K562 (cell line): ENCODE results near the gene IL6ST. TPM values are rescaled to one million over a fixed set of nuclear protein-coding genes. Genes with fewer than 3 reads are reported as not detected.

ENCODE experiments used
- MAFK ChIP-seq: IDR thresholded peaks from 2 replicates; pipeline ENCODE4 v1.6.1; 2011; ENCODE audit warnings: low read length, improper control_type of control experiment
- RBM17 ChIP-seq: fragments of 200-400 bp; formaldehyde crosslinking; IDR thresholded peaks from 2 replicates; pipeline ENCODE4 v1.6.1; 2017; ENCODE audit warnings: low read depth, mild to moderate bottlenecking, low read length, borderline replicate concordance
- SOX6 ChIP-seq: fragments of 450-650 bp; IDR thresholded peaks from 2 replicates; pipeline ENCODE4 v1.6.1; 2014; ENCODE audit warnings: mild to moderate bottlenecking
- SP1 ChIP-seq: sonication (generic); formaldehyde crosslinking; IDR thresholded peaks from 2 replicates; pipeline ENCODE4 v1.8.1; 2022; ENCODE audit warnings: mild to moderate bottlenecking, missing genetic modification reagents
- STAT6 ChIP-seq: sonication (generic); formaldehyde crosslinking; IDR thresholded peaks from 2 replicates; pipeline ENCODE4 v1.8.1; 2023; ENCODE audit warnings: mild to moderate bottlenecking, missing genetic modification reagents
- TBL1XR1 ChIP-seq, 2 experiments: IDR thresholded peaks; 2 replicates each; pipeline ENCODE4 v1.6.1; 2012; ENCODE audit warnings: improper control_type of control experiment in 2 of 2, low read length in 2 of 2, mild to moderate bottlenecking in 1 of 2
- U2AF1 ChIP-seq: fragments of 200-400 bp; formaldehyde crosslinking; optimal IDR thresholded peaks from 2 replicates; pipeline ENCODE3; 2017; ENCODE audit warnings: mild to moderate bottlenecking, low read depth, low read length, moderate library complexity
- ZBTB34 ChIP-seq: fragments of 250-450 bp; sonication (Bioruptor Pico); IDR thresholded peaks from 2 replicates; pipeline ENCODE4 v1.8.0; 2021; ENCODE audit warnings: mild to moderate bottlenecking, moderate library complexity
- ZNF239 ChIP-seq: fragments of 250-450 bp; sonication (Bioruptor Pico); IDR thresholded peaks from 2 replicates; pipeline ENCODE4 v1.4.0; 2020; ENCODE audit warnings: mild to moderate bottlenecking
- ZNF431 ChIP-seq: sonication (generic); formaldehyde crosslinking; IDR thresholded peaks from 2 replicates; pipeline ENCODE4 v1.8.0; 2022; ENCODE audit warnings: mild to moderate bottlenecking, missing genetic modification reagents
- ZNF589 ChIP-seq: fragments of 200-800 bp; sonication (Bioruptor generic); IDR thresholded peaks from 2 replicates; pipeline ENCODE4 v1.6.1; 2016; ENCODE audit warnings: low read depth, missing genetic modification characterization, missing compliant biosample characterization
- ZNF780A ChIP-seq: fragments of 250-450 bp; sonication (Bioruptor Pico); IDR thresholded peaks from 2 replicates; pipeline ENCODE4 v1.5.0; 2021; ENCODE audit warnings: mild to moderate bottlenecking
- polyA plus RNA-seq, 8 experiments: library from polyadenylated mRNA; depleted of rRNA in 4 of 8; stranded (reverse) in 5 of 8; unstranded in 3 of 8; fragments of >200 nt; fragmentation: Nextera tagmentation in 2 of 8; fragmentation: Illumina TruSeq in 1 of 8; extraction: Ambion mirVana in 2 of 8; extraction: Trizol in 1 of 8; gene quantifications; 2 replicates each; pipeline versions ENCODE4 v1.2.1 to v1.2.3, GENCODE V29; 2011 to 2014; ENCODE audit warnings: inconsistent platforms in 1 of 8, missing spikeins in 1 of 8
- total RNA-seq, 7 experiments: library from RNA; depleted of rRNA in 6 of 7; stranded (reverse); fragments of >200 nt in 6 of 7; fragmentation: Illumina TruSeq in 2 of 7; extraction: Trizol in 2 of 7; gene quantifications; 2 replicates each; pipeline versions ENCODE4 v1.2.1 to v1.2.3, GENCODE V29; 2011 to 2021; ENCODE audit warnings: low replicate concordance in 1 of 7
- TF ChIP-seq, protein P1 (sequence below): fragments of 450-650 bp; IDR thresholded peaks from 2 replicates; pipeline ENCODE4 v1.6.1; 2016; ENCODE audit warnings: low read depth
- TF ChIP-seq, protein P2 (sequence below): fragments of 250-450 bp; sonication (Bioruptor Pico); IDR thresholded peaks from 2 replicates; pipeline ENCODE4 v1.5.0; 2022; ENCODE audit warnings: mild to moderate bottlenecking

The IL6ST gene
- total and polyA plus RNA-seq, 9 of the 15 experiments (the other 6 are each of a cell fraction or from before 2014, with no cell fraction given), result 2.0 to 27.0 (median 7.9) TPM

GRCh38 chr5:56037531-56038010 lies 42.8 kb upstream of the IL6ST start (continued):
- TF ChIP-seq, protein P1, sequence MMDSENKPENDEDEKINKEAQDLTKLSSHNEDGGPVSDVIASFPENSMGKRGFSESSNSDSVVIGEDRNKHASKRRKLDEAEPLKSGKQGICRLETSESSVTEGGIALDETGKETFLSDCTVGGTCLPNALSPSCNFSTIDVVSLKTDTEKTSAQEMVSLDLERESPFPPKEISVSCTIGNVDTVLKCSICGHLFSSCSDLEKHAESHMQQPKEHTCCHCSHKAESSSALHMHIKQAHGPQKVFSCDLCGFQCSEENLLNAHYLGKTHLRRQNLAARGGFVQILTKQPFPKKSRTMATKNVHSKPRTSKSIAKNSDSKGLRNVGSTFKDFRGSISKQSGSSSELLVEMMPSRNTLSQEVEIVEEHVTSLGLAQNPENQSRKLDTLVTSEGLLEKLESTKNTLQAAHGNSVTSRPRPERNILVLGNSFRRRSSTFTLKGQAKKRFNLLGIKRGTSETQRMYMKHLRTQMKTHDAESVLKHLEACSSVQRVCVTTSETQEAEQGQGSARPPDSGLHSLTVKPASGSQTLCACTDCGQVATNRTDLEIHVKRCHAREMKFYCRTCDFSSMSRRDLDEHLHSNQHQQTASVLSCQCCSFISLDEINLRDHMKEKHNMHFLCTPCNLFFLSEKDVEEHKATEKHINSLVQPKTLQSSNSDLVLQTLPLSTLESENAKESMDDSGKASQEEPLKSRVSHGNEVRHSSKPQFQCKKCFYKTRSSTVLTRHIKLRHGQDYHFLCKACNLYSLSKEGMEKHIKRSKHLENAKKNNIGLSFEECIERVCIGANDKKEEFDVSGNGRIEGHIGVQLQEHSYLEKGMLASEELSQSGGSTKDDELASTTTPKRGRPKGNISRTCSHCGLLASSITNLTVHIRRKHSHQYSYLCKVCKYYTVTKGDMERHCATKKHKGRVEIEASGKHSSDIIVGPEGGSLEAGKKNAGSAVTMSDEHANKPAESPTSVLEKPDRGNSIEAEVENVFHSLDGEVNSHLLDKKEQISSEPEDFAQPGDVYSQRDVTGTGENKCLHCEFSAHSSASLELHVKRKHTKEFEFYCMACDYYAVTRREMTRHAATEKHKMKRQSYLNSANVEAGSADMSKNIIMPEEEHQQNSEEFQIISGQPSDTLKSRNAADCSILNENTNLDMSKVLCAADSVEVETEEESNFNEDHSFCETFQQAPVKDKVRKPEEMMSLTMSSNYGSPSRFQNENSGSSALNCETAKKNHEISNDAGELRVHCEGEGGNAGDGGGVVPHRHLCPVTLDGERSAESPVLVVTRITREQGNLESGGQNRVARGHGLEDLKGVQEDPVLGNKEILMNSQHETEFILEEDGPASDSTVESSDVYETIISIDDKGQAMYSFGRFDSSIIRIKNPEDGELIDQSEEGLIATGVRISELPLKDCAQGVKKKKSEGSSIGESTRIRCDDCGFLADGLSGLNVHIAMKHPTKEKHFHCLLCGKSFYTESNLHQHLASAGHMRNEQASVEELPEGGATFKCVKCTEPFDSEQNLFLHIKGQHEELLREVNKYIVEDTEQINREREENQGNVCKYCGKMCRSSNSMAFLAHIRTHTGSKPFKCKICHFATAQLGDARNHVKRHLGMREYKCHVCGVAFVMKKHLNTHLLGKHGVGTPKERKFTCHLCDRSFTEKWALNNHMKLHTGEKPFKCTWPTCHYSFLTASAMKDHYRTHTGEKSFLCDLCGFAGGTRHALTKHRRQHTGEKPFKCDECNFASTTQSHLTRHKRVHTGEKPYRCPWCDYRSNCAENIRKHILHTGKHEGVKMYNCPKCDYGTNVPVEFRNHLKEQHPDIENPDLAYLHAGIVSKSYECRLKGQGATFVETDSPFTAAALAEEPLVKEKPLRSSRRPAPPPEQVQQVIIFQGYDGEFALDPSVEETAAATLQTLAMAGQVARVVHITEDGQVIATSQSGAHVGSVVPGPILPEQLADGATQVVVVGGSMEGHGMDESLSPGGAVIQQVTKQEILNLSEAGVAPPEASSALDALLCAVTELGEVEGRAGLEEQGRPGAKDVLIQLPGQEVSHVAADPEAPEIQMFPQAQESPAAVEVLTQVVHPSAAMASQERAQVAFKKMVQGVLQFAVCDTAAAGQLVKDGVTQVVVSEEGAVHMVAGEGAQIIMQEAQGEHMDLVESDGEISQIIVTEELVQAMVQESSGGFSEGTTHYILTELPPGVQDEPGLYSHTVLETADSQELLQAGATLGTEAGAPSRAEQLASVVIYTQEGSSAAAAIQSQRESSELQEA, result no peak
- TF ChIP-seq SP1 (CRISPR knock-in tag) (no peak), ZNF589 (peak; percentile 49; the same call in 1 of the 2 replicates), SOX6 (peak; percentile 96), ZBTB34 (CRISPR knock-in tag) (no peak), U2AF1 (no peak), TBL1XR1 (IDR thresholded peaks at IDR 0.05; ENCODE audit: low read length in 2 of 2) (peak; percentile 72 to 92; a peak in 3 of 4 replicates), RBM17 (no peak), MAFK (peak; percentile 97), STAT6 (CRISPR knock-in tag) (no peak), ZNF431 (CRISPR knock-in tag) (no peak), ZNF239 (CRISPR knock-in tag) (no peak), ZNF780A (CRISPR knock-in tag) (no peak)
- TF ChIP-seq, protein P2, sequence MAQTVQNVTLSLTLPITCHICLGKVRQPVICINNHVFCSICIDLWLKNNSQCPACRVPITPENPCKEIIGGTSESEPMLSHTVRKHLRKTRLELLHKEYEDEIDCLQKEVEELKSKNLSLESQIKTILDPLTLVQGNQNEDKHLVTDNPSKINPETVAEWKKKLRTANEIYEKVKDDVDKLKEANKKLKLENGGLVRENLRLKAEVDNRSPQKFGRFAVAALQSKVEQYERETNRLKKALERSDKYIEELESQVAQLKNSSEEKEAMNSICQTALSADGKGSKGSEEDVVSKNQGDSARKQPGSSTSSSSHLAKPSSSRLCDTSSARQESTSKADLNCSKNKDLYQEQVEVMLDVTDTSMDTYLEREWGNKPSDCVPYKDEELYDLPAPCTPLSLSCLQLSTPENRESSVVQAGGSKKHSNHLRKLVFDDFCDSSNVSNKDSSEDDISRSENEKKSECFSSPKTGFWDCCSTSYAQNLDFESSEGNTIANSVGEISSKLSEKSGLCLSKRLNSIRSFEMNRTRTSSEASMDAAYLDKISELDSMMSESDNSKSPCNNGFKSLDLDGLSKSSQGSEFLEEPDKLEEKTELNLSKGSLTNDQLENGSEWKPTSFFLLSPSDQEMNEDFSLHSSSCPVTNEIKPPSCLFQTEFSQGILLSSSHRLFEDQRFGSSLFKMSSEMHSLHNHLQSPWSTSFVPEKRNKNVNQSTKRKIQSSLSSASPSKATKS, result no peak
